Vagina (tissue), 2 donors: ENCODE results near the gene SERPINA9. TPM values are rescaled to one million over a fixed set of nuclear protein-coding genes. Genes with fewer than 3 reads are reported as not detected.

Experiments used
- DNase-seq, 2 donors: peaks; one replicate each; pipeline ENCODE4 v3.0.0-alpha.2; 2017; ENCODE audit errors: extremely low spot score in 2 of 2
- H3K27ac ChIP-seq: fragments of 200-600 bp; sonication (generic); one replicate; pipeline ENCODE4 v1.5.1; 2019
- H3K27me3 ChIP-seq: fragments of 200-600 bp; sonication (generic); one replicate; pipeline ENCODE4 v1.5.1; 2019
- H3K36me3 ChIP-seq, 2 donors: fragments of 200-600 bp; sonication (generic); one replicate each; pipeline ENCODE4 v1.5.1; 2017 to 2019
- H3K4me1 ChIP-seq: fragments of 200-600 bp; sonication (generic); one replicate; pipeline ENCODE4 v1.5.1; 2019
- H3K4me3 ChIP-seq, 2 donors: fragments of 200-600 bp; sonication (generic); 1 replicate in 1 of 2; 2 replicates in 1 of 2; pipeline ENCODE4 v1.5.1; 2016 to 2019
- H3K9me3 ChIP-seq: fragments of 200-600 bp; sonication (generic); one replicate; pipeline ENCODE4 v1.5.1; 2019
- POLR2A ChIP-seq, 2 donors: fragments of 450-650 bp; IDR thresholded peaks; one replicate each; pipeline ENCODE4 v1.6.1; 2017; ENCODE audit warnings: antibody characterized with exemption in 2 of 2, mild to moderate bottlenecking in 2 of 2, moderate library complexity in 2 of 2
- POLR2AphosphoS5 ChIP-seq, 2 donors: sonication (generic); formaldehyde crosslinking; IDR thresholded peaks; one replicate each; pipeline ENCODE4 v1.9.0; 2017; ENCODE audit warnings: antibody characterized with exemption in 2 of 2, mild to moderate bottlenecking in 2 of 2, low read depth in 1 of 2; ENCODE audit not compliant: insufficient read depth in 1 of 2
- intact Hi-C: fragments of 100-400 bp; cut with DNase I; formaldehyde crosslinking; loops from one replicate; pipeline ENCODE4 v1.15.1; 2023
- total RNA-seq: library from RNA; depleted of rRNA; stranded (reverse); fragments of >200 nt; gene quantifications from one replicate; pipeline ENCODE4 v1.2.3, GENCODE V29; 2016
- TF ChIP-seq, protein P1 (sequence below), 3 experiments: fragments of 450-650 bp in 2 of 3; fragments of 200-600 bp in 1 of 3; sonication (generic) in 1 of 3; IDR thresholded peaks; one replicate each; pipeline ENCODE4 v1.5.1; 2017 to 2019; ENCODE audit warnings: antibody characterized with exemption in 3 of 3, mild to moderate bottlenecking in 2 of 3, moderate library complexity in 2 of 3

SERPINA9 gene
- total RNA-seq, 1 donor from 2014 or later: 2.0 TPM

DNA sequence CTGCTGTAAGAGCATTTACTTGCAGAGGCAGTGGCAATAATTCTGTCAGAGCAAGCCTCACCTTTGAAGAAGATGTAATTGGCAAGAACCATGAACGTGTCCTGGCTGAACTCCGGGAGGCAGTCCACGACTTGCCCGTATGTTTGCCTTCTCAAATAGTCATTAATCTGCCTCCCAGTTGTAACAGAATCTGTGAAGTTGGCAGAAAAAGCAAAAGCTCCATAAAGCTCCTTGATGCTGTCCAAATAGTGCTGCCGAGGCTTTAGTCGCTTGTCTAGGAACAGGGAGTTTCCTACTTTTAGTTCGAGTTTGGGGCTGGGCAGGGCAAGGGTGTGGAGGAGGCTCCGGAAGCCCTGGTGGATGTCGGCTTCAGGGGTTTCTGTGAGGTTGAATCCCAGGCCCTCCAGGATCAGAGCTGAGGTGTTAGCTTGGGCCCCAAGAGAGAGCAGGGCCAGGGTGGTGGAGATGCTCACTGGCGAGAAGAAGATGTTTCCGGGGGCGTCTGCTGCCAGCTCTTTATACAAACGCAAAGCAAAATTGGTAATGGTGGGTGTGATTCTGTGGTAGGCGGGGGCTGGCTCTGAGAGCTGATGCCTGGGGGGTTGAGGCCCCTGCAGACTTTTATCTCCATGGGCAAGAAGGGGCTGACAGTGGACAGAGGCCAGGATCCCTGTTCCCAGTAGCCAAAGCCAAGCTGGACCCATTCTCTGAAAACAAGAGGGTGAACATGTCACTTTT is 27.8 kb downstream of the SERPINA9 start:
- Histone ChIP-seq H3K36me3 (no peaks in the 10 kb centered on the region), H3K27me3 (no peaks in the 10 kb centered on the region), H3K4me1 (peaks cover 6% of the 10 kb centered on the region), H3K27ac (no peak overlapping the region), H3K9me3 (no peaks in the 10 kb centered on the region), H3K4me3 (no peak overlapping the region)
- TF ChIP-seq, protein P1, sequence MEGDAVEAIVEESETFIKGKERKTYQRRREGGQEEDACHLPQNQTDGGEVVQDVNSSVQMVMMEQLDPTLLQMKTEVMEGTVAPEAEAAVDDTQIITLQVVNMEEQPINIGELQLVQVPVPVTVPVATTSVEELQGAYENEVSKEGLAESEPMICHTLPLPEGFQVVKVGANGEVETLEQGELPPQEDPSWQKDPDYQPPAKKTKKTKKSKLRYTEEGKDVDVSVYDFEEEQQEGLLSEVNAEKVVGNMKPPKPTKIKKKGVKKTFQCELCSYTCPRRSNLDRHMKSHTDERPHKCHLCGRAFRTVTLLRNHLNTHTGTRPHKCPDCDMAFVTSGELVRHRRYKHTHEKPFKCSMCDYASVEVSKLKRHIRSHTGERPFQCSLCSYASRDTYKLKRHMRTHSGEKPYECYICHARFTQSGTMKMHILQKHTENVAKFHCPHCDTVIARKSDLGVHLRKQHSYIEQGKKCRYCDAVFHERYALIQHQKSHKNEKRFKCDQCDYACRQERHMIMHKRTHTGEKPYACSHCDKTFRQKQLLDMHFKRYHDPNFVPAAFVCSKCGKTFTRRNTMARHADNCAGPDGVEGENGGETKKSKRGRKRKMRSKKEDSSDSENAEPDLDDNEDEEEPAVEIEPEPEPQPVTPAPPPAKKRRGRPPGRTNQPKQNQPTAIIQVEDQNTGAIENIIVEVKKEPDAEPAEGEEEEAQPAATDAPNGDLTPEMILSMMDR (IDR thresholded peaks at IDR 0.05): no peak
- no peak for TF ChIP-seq POLR2A (IDR thresholded peaks at IDR 0.05)
- peak in 1 of 2 donors; percentile 62 for TF ChIP-seq POLR2AphosphoS5 (IDR thresholded peaks at IDR 0.05; ENCODE audit: insufficient read depth in 1 of 2, low read depth in 1 of 2)
- DNase-seq: peak; percentile 86 to 94
- intact Hi-C loops: no loop called here

DNA sequence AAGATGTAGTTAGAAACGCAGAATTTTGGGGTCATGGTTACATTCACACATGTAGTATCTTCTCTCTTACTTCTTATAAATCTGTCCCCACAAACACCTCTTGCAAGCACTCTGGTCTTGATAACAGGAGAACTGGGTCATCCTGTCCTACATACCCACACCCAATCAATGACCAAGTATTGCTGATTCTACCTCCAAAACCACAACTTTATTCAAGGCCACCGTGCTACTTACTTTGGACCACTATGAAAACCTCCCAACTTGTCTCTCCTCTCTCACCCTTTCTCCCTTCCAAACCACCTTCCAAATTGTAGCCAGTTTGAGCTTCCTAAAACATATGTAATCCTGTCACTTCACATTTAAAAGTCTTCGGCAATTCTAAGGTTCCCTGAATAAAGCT is 28.8 kb downstream of the SERPINA9 start:
- Histone ChIP-seq H3K36me3 (no peaks in the 10 kb centered on the region), H3K27ac (no peak overlapping the region), H3K4me1 (peaks cover 6% of the 10 kb centered on the region), H3K9me3 (no peaks in the 10 kb centered on the region), H3K4me3 (no peak overlapping the region), H3K27me3 (no peaks in the 10 kb centered on the region)
- TF ChIP-seq POLR2AphosphoS5 (IDR thresholded peaks at IDR 0.05; ENCODE audit: insufficient read depth in 1 of 2, low read depth in 1 of 2) (no peak), POLR2A (IDR thresholded peaks at IDR 0.05) (no peak)
- TF ChIP-seq, protein P1 (IDR thresholded peaks at IDR 0.05): no peak
- peak; percentile 12 to 18 for DNase-seq
- intact Hi-C loops: no loop called here

DNA sequence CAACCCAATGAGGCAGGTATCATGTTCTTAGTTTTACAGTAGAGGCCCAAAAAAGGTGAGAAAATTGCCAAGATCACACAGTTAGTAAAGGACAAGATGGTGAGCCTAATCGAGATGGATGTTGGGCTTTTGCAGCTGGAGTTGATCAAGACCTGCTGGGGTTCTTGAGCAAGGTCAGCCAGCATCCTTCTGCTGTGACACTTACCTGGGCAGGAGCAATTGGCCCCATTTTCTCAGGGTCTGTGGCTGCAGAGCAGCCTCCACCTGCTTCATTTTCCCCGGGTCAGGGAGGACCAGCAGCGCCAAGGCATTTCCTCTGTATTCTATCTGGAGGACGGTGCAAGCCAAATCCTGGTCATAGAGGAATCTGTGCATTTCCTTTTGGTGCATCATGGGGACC is 29.9 kb downstream of the SERPINA9 start:
- Histone ChIP-seq H3K4me3 (no peak overlapping the region), H3K36me3 (no peaks in the 10 kb centered on the region), H3K9me3 (no peaks in the 10 kb centered on the region), H3K27me3 (no peaks in the 10 kb centered on the region), H3K27ac (no peak overlapping the region), H3K4me1 (peaks cover 6% of the 10 kb centered on the region)
- TF ChIP-seq POLR2A (IDR thresholded peaks at IDR 0.05): no peak
- TF ChIP-seq, protein P1 (IDR thresholded peaks at IDR 0.05): no peak
- TF ChIP-seq POLR2AphosphoS5 (IDR thresholded peaks at IDR 0.05; ENCODE audit: insufficient read depth in 1 of 2, low read depth in 1 of 2): no peak
- intact Hi-C loops: no loop called here
- peak; percentile 16 to 71 for DNase-seq

DNA sequence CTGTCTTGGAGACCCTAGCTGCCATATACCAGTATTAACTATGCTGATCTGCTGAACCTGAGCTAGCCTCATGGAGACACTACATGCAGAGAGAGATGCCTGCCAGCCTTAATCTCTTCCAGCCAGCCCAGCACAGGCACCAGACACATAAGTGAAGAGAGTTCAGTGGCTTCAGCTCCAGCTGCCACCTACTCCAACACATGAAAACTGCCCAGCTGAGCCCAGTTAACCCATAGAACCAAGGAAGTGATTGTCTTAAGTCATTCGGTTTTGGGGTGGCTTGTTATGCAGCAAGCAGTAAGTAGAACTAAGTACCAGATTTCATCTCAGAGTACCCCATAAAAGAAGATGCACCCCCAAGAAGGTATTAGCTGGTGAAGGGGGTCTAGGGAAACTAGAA is 31.0 kb downstream of the SERPINA9 start:
- TF ChIP-seq, protein P1 (IDR thresholded peaks at IDR 0.05): no peak
- no peak for TF ChIP-seq POLR2AphosphoS5 (IDR thresholded peaks at IDR 0.05; ENCODE audit: insufficient read depth in 1 of 2, low read depth in 1 of 2)
- TF ChIP-seq POLR2A (IDR thresholded peaks at IDR 0.05): no peak
- Histone ChIP-seq H3K4me3 (no peak overlapping the region), H3K36me3 (no peaks in the 10 kb centered on the region), H3K27me3 (no peaks in the 10 kb centered on the region), H3K27ac (no peak overlapping the region), H3K4me1 (peaks cover 6% of the 10 kb centered on the region), H3K9me3 (no peaks in the 10 kb centered on the region)
- intact Hi-C loops: no loop called here
- DNase-seq: peak in 1 of 2 donors; percentile 52

DNA sequence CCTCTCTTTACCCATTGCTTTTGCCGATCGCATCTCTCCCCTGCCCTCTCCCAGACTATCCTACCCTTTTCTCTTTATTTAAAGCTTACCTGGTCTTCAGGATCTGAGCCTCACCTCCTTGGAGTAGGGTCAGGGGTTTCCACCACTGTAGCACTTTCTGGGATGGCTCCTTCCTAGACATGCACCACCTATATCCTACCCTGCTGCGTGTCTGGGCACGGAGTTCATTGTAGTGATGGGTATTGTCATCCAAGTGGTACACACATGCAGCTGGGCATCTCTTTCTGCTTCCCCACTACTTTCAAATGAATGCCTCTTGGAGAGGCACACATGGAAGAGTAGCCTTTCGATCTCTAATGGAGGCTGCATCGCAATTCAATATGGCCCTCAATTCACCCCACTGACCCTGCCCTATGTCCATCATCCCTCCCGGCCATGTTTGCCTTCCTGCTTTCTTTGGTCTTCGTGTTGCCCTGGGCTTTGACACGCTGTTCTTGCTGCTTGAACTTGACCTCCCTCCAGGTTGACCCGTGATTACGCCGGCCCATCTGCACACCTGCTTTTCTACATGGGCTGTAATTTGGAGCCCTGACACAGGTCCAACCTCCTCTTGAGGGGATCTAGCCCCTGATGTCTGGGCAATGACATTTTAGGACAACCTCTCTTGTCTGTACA is 34.3 kb downstream of the SERPINA9 start:
- no peaks in the 10 kb centered on the region for H3K36me3 ChIP-seq
- no peaks in the 10 kb centered on the region for H3K9me3 ChIP-seq
- no peak overlapping the region for H3K4me3 ChIP-seq
- TF ChIP-seq, protein P1 (IDR thresholded peaks at IDR 0.05): no peak
- TF ChIP-seq POLR2A (IDR thresholded peaks at IDR 0.05) (no peak), POLR2AphosphoS5 (IDR thresholded peaks at IDR 0.05; ENCODE audit: insufficient read depth in 1 of 2, low read depth in 1 of 2) (no peak)
- no peaks in the 10 kb centered on the region for H3K4me1 ChIP-seq
- H3K27me3 ChIP-seq: no peaks in the 10 kb centered on the region
- peak; percentile 56 to 81 for DNase-seq
- intact Hi-C loops: no loop called here
- H3K27ac ChIP-seq: no peak overlapping the region
